Activated CD8-positive, alpha-beta memory T cell treated with anti-CD3 and anti-CD28 coated beads for 48 hours (primary cell): ENCODE data around the gene CDK14.
"Not testable (repeated sequence)": the region's sequence is repeated elsewhere in the genome, so short reads cannot be mapped to it uniquely, and the experiment has no call there.

Experiments used
- DNase-seq, 3 experiments: peaks; one replicate each; pipeline ENCODE4 v3.0.0-alpha.2; 2020; ENCODE audit warnings: low read depth in 2 of 3, low spot score in 2 of 3

Gene CDK14

DNA sequence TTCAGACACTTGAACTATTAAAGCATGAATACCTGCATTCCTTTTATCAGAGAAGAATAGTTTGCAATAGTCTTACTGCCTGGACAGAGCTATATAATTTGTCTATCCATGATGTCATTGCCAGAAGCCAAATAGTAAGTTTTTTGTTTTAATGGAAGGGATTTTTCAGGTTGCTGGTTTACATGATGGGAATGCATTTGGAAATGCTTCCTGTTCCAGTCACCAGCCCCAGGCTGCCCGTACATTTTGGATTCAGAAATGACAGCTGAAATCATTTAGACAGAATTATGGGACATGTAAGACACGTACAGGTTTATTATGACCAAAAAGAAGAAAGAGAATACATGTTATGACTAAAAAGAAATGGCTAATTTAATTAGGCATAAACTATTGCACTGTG is 293.1 kb downstream of the CDK14 start:
- DNase-seq, result no peak

DNA sequence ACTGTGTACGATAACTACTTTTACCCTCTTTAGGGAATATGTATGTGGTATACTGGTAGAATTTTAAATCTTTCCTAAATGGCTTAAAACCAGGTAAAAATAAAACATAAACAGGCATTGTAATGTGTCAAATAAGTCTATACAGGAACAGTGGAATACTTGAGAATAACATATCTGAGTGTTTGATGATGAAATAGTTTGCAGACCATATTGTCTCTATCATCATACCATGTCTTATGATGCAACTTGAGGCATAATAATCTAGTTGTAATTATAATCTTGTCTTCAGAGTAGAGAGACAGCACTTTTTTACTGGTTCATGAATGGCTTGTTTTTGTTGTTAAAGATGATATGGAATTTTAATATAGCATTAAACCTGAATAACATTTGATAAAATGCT is 293.5 kb downstream of the CDK14 start:
- no peak for DNase-seq

DNA sequence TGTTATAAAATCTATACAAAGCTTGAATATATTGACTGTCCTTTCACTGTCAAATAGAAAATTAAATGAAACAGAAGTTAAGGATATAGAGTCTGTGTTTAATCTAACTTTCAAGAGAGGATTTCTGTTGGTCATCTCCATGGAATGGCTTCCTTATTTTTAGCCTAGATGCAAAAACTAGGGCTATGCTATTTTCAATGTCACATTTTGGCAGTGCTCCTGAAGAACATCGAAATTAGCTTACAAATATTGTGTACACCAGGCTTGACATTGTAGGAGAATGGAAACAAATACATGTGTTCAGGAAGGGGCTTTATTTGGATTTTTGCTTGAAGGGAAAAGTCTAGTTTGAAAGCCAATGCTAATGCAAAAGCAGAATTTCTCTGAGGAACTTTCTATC is 295.4 kb downstream of the CDK14 start:
- DNase-seq, result no peak

DNA sequence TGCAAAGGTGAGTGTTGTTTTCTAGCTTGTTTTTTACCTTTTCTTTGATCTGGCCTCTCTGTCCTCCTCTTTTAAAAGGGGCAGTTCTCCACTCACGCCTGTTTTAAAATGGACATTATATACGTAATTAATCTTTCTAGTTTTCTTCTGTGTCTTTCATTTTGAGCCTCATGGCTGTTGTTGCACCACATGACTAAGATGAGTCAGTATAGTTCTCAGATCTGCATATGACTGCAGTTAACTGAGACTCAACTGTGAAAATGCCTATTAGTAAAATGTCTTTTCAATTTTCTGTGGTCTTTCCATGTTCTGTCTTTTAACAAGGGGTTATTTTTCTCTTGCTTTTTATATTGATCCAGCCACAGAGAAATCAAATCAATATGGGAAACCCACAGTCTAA is 296.1 kb downstream of the CDK14 start:
- no peak for DNase-seq

DNA sequence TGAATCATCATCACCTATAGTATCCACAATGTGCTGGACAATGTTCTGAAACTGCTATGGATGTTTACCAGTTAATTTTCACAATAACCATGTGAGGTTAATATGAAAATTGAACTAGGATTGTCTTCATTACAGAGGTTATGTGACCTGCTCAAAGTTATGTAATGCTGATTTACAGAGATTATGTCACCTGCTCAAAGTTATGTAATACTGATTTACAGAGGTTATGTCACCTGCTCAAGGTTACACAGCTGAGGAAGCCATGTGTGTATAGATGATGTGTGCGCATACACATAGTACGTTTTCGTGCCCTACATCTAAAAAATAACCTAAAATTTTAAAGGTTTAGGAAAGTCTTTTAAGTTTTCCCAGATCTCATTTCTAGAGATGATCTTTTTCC is 298.0 kb downstream of the CDK14 start:
- DNase-seq, result no peak

DNA sequence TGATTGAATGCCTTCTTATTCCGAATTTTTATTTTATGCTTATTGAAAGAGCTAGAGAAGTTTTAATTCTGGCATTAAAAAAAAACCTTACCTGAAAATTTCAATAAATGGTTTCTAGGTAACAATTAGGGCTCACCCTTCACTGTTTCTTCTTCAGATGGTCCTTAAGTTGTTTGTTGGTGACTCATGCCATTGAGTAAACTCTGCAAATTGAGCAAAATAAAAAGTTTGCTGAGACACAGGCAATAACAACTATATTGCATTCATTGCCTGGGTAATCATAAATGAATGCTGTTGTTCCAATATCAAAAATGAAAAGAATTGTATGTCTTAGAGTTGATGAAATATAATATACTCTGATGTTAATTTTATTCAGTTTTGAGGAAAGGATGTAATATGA is 300.3 kb downstream of the CDK14 start:
- DNase-seq, result no peak

DNA sequence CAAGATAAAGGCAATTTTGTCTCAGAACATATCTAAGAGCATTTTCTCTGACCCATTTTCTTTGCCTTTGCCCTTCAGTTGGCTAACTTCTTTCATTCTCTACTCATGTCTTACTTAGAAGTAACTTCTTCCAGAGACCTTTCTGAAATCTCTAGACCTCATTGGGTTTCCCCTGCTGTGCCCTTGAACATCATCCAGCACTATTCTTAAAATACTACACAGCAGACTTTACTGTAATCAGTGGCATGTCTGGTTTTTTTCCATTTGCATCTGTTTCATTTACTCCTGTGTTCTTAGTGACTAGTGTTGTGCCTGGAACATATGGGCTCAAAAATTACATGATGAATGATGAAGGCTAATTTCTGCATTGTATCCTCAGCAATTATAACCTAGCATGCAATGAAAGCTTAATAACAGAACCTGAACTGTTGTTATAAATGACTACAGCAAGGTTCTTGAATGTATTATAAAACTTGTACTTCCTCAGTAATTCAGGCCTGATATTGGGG is 301.9 kb downstream of the CDK14 start:
- DNase-seq, result no peak

DNA sequence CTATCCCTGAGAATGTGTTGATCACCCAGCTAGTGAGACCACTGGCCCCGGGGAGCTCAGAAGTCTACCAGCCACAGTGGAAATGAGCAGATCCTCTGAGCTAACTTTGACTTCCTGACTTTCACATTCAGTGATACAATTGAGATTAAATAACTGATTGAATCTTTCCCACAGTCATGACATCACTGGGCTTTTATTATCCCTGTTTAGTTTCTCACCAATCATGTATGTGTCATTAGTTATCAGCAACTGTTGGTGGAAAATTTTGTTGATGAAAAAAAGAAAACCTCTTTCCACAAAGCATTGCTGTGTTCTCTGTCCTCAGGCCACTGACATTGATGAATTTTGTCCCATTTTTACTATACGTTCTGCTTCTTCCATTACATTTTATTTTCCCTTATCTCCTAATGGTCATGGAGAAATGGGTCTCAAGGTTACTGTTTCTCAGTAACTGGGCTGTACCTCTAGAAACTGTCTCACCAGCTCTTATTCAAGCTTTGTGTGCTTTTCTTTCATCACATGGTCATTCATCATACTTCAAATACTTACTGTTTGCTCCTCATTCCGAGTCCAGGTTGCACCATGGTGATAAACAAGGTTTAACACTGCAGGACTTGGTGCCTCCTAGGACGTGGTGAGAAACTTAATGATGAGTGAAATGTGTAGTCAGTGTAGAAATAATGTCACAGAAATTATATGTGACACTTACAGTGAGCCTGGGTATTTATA is 304.7 kb downstream of the CDK14 start:
- no peak for DNase-seq

DNA sequence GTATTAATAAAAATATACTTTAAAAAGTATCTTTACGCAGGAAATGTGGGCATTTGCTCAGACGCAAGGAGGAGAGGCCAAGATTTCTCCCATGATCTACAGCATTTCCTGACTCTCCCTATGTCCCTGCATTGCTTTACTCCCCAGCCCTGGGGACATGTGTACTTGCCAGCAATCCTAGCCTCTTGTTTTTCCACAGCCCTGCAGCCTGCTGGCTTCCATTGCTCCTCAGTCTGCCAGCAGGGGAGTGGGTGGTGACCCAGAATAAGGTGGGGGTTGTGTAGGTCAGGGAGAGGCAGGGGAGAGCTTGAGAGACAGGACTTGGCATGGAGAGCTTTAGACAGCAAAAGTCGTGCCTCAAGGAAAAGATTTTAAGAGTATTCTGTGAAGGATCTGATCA is 307.7 kb downstream of the CDK14 start:
- DNase-seq, result no peak

DNA sequence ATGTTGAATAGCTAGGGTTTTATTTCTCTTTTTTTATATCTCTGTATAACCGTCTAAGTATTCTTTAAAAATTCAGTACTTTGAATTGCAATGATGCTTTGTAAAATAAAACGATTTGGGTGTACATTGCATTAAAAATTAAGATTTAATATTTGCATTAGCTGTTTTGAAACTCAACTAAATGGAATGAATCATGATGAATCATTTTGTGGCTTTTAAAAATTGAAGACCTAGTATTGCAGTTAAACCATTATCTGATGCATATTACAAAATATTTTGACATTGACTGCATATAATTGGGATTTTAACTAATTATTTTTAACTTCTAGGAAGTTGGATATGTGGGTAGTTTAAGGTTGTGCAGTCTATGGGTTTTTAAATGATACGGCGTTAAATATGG is 314.0 kb downstream of the CDK14 start:
- DNase-seq, result no peak

DNA sequence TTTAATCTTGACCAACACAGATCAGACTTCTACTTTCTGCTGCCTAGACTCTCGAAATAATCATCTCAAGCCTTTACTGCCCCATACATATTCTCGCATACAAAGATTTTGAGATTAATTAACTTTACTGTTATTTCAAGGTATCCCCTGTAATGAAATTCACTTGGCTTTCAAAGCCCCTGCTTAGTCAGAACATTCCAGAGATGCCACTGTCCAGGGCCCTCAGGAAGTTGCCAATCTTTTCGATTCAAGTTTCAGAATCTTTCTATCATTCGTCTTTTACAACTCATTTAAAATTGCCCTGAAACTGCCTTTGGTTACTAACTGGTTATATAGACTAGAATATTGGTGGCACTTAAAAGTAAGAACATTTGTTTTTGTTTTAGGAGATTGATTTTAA is 320.2 kb downstream of the CDK14 start:
- DNase-seq, result no peak

DNA sequence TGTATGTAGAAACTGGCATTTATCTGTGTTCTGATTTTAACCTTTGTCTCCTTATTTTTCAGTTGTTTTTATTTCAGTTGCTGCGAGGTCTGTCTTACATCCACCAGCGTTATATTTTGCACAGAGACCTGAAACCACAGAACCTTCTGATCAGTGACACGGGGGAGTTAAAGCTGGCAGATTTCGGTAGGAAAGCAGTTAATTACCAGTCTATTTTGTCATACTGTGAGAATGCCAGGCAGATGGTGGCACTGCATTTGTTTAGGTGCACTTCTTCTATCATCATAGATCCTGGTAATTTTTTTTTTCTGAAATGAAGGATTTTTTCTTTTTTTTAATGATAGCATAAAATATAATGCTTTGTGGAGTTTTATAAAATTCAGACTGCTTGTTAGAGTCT is 321.4 kb downstream of the CDK14 start:
- DNase-seq, result no peak

DNA sequence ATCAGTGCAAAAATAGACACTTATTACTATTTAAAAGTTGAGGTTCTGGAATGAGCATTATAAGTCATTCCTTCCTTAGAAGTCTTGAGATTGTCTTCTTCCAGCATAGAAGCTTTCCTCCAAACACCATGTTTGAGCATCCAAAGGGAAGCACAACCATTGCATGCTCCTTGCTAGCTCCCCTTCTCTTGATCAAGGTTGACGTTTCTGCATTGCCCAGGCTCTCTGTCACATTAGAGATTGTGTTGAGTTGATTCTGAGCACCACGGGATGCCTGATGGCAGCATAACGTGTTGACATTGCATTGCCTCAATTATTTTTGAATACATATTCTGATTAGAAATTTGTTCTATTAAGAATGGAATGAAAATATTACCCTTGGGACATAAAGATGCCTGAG is 322.2 kb downstream of the CDK14 start:
- DNase-seq, result no peak

DNA sequence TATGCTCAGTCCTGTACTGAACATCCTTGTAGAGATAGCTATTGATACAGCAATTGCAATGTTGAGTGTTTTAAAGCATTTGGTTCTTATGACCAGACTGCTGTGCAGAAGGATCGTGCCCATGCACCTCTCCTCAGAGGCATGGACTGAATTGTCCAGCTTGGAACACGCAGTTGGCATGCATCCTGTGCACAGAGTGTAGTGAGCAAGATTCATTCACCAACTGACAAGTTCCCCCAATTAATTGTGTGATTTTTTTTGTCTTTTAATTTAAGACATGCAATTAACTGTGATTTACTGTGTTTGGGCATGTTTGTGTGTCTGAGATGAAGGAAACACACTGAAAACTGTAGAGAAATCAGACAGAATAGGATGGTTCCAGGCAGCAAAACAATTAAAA is 323.7 kb downstream of the CDK14 start:
- no peak for DNase-seq

DNA sequence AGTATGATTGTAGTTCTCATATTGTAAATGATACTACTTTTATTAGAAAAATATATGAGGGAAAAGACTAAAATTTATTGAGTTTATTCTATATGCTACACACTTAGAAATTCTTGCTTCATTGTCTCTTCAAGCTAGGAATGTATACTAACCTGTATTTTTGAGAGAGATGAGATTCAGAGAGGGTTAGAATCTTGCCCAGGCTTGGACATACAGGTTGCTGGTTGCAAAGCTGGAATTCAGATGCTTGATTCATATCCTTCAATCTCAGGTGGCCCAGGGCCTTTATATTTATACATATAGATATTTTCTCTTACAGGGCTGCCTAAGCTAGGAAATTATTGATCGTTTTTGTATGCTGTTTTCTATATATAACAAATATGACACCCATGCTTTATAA is 324.2 kb downstream of the CDK14 start:
- no peak for DNase-seq

DNA sequence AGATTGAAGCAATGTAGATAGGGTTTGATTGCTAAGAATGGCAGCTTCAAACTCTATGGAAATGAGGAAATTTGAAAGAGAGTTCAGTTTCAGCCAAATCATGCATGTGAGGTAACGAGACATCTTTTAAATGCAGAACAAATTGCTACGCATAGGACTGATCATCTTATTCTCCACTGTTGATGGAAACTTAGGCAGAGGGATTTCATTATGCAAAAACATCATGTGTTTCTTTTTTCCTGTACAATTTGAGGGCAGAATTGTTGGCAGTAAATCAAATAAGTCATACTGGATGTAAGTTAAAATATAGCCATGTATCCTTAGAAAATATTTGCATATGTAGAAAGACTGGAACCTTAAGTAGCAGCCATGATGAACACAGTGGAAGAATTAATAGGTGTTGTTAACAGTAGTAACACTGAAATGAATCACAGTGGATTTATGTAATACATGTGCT is 327.4 kb downstream of the CDK14 start:
- no peak for DNase-seq

DNA sequence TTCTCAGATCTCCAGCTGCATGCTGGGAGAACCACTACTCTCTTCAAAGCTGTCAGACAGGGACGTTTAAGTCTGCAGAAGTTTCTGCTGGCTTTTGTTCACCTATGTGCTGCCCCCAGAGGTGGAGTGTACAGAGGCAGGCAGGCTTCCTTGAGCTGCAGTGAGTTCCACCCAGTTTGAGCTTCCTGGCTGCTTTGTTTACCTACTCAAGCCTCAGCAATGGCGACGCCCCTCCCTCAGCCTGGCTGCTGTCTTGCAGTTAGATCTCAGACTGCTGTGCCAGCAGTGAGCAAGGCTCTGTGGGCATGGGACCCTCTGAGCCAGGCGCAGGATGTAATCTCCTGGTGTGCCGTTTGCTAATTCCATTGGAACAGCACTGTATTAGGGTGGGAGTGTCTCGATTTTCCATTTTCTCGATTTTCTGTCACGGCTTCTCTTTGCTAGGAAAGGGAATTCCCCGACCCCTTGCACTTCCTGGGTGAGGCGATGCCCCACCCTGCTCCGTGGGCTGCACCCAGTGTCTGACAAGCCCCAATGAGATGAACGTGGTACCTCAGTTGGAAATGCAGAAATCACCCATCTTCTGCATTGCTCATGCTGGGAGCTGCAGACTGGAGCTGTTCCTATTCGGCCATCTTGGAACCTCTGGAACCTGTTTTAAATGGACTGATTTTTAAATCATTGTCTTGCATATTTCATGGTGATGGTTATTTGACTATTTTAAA is 332.7 kb downstream of the CDK14 start:
- not testable (repeated sequence) for DNase-seq

DNA sequence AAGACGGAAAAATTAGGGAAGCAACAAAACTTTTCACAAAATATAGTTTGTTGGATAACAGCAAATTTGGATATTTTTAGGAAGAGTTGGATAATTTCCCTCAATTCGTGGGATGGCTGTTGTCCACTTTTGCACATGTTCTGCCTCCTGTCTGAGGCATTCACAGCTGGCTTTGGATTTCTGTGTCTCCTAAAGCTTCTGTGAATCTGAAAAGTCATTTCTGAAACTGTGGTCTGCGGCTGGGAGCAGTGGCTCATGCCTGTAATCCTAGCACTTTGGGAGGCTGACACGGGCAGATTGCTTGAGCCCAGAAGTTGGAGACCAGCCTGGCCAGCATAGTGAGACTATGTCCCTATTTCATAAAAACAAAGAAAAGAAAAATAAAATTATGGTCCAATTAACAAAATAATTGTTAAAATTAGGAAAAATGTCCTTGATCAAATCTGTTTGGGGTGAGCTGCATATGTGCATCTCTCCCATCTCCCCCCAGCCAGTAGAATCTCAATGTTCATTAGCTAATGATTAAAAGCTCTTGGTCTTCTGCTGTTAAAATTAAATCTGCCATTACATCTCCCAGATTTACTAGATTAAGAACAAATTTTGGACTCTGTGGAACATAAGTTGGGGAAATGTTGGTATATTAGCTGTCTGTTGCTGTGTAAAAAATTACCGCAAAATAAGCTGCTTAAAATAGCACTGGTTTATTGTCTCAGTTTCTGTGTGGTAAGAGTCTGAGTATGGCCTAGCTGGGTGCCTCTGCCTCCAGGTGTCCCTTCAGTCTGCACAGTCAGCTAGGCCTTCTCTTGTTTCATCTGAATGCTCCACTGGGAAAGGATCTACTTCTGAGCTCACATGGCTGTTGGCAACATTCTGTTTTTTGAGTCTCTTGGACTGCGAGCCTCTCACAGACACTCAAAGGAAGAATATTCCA is 336.1 kb downstream of the CDK14 start:
- DNase-seq, result no peak

DNA sequence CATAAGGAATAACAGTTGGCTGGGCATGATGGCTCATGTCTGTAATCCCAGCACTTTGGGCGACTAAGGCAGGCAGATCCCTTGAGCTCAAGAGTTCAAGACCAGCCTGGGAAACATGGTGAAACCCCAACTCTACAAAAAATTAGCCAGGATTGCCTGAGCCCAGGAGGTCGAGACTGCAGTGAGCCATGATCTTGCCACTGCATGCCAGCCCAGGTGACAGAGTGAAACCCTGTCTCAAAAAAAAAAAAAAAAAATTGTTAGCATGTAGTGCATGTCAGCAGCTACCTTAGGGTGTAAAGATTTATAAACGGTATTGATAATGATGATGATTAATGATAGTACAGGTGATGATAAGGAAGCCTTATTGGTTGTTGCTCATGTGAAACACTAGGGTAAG is 336.9 kb downstream of the CDK14 start:
- no peak for DNase-seq

DNA sequence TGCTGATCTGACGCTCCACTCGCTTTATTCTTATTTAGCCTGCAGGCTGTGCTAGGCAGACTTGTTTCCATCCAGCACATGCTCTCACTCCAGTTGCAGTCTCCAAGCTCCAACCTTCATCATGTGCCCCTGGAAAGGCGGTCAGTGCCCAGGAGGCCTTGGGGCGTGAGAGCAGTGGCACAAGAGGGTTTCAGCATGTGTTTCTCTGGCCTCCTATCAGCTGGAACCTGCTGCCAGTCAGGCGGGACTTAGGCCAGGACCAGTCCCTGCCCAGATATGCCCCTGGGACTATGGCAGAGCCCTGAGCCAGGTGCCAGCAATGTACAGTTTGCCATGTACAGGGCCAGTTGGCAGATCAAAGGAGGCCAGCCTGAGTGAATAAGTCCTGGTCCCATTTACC is 337.9 kb downstream of the CDK14 start:
- no peak for DNase-seq

DNA sequence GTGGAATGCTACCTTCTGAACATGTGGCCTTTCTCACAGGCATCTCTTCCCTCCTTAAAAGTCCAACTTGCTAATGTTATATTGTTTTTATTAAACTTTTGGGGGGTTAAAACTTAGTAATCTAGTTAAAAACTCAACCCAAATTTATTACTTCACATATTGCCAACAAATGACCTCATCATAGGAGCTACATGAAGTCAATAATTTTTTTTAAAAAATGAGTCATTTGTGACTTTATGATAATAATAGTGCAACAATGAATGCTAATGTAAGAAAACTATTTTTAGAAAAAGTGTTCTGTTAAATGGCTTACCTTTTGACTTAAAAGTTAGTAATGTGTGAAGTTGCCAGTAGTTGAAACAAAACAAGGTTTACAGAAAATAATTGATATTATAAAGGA is 342.2 kb downstream of the CDK14 start:
- no peak for DNase-seq

DNA sequence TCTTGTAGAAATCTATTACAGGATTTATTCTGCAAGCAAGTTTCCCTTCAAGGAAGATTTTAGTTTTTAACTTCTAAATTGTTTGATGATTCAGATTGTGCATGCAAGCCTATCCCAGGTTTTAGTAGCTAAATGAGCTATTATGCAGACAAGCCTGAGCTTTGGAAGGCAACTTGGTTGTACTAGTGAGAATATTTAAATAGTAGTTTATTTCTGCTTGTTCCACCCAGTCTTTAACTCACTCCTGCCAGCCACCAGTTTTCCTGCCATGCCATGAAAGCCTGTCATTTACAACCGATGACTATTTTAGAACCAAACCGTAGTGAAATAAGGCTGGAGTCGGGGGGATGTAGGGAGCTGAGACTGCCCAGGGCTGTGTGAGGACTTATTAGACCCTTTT is 343.5 kb downstream of the CDK14 start:
- no peak for DNase-seq
